GM12873 (cell line): ENCODE results near the gene HTATIP2.

Experiments used
- TF ChIP-seq, protein P1 (sequence below): IDR thresholded peaks from 2 replicates; pipeline ENCODE4 v1.5.1; 2012; ENCODE audit warnings: low read depth, mild to moderate bottlenecking, moderate library complexity, low read length, control low read depth; ENCODE audit not compliant: insufficient read depth; ENCODE audit errors: missing control alignments

HTATIP2 gene

DNA sequence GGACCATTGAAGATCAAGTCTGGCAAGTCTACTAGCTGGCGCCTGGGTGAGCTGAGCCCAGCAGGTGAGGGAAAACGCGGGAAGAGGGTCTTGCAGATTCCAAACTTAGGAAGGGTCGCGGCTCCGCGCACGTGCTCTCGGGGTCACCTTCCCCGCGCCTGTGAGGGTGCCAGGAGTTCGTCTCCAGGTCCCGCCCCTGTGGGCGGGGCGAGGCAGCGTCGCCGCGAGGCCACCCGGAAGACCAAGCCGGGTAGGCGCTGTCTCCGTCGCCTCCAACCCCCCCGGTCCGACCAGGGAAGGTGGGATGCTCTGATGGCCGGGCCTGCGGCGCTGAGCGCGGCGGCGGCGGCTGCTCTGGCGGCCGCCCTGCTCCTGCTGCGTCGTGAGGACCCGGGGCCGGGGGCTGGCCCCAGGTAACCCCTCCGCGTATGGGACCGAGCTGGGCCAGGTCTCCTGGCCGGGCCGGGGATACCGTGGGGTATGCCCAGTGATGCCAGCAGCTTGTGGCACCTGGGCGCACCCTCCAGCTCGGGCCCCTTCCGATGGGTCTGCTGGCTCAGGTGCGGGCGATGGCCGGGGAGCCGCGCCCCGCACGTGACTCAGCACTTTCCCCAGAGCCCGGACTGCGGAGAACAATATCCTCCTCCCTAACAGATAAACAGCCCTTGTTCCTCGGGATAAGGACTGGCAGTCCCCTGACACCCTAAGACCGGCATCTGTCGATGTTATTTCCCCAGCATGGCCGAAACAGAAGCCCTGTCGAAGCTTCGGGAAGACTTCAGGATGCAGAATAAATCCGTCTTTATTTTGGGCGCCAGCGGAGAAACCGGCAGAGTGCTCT is at the start of gene HTATIP2:
Gene HTATIP2 (plus strand): TSS at position 215 of the 841 bp plus-strand sequence. CDS start 524 bp downstream, at position 739.
- TF ChIP-seq, protein P1, sequence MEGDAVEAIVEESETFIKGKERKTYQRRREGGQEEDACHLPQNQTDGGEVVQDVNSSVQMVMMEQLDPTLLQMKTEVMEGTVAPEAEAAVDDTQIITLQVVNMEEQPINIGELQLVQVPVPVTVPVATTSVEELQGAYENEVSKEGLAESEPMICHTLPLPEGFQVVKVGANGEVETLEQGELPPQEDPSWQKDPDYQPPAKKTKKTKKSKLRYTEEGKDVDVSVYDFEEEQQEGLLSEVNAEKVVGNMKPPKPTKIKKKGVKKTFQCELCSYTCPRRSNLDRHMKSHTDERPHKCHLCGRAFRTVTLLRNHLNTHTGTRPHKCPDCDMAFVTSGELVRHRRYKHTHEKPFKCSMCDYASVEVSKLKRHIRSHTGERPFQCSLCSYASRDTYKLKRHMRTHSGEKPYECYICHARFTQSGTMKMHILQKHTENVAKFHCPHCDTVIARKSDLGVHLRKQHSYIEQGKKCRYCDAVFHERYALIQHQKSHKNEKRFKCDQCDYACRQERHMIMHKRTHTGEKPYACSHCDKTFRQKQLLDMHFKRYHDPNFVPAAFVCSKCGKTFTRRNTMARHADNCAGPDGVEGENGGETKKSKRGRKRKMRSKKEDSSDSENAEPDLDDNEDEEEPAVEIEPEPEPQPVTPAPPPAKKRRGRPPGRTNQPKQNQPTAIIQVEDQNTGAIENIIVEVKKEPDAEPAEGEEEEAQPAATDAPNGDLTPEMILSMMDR = no peak

DNA sequence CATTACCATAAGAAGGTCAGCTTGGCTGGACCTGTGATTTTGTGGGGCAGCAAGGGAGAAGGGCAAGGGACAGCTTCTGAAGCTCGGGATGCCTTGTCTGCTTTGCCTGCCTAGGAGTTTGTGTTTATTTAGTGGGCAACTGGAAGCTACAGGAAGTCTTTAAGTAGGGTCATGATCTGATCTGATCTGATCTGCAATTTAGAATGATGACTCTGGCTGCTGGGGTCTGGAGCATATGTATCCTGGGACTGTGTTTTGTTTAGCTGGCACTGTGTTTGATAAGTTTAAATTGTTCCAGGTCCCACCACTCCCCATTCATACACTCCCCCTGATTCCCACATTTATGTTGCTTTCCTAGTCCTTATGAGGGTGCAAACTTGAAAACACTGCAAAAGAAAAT is 47.7 kb upstream of the HTATIP2 start:
- TF ChIP-seq, protein P1 = no peak

DNA sequence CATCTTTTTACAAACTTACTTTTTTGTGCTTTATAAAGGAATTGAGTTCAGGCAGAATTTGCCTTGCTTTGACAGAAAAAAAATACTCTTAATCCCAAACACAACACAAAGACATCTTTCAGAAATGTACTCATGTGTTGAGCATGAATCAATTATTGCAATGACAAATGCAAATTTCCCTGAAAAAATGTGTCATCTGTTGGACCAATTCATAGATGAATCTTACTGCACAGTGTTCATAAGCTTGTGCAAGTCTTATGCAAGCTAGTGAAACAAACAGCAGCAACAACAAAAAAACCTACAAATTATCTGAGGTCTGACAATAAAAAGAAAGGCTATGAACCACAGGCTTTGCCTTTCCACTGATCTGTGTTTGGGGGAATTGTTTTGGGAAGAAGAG is 42.3 kb upstream of the HTATIP2 start:
- TF ChIP-seq, protein P1 = no peak

DNA sequence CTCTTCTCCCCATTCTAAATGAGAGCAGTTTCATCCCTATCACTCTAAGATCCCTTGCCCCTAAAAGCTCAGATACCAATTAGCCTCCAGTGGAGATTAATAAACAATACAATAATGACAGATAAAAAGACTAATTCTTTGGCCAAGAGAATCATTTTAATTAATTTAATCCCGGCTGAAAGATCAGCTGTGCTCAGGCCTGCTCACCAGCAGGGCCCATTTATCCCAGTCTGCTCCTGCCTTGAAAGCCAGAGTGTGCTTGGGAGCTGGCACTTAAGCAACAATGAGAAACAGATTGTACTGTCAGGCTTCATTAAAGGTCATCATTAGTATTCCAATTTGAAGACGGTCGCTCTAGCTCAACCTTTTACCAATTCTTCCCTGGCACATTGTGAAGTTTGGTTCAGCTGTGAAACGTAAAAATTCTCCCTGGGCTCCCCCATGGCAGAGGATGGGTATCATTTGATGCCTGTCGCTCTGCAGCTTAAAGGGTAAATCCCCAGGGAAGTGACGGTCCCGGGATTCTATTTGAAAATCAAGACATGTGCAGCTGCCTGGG is 36.1 kb upstream of the HTATIP2 start:
- TF ChIP-seq, protein P1 = no peak

DNA sequence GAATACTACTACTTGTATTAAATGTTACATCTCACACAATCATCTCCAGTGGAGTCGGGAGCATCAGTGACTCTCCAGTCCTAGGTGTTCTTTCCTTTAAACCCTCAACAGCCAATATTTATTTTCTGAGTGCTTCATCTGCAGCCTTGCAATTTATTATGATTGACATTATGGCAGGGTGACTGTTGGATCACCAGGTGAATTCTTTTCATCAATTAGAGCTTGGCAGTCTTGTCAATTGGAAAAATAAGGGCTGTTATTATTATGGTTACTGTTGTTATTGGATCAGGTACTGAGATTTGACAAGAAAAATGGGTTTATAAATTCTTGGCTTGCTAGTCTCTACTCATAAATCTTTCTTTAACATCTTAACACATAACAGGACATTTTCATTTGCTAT is 27.5 kb upstream of the HTATIP2 start:
- TF ChIP-seq, protein P1 = no peak

DNA sequence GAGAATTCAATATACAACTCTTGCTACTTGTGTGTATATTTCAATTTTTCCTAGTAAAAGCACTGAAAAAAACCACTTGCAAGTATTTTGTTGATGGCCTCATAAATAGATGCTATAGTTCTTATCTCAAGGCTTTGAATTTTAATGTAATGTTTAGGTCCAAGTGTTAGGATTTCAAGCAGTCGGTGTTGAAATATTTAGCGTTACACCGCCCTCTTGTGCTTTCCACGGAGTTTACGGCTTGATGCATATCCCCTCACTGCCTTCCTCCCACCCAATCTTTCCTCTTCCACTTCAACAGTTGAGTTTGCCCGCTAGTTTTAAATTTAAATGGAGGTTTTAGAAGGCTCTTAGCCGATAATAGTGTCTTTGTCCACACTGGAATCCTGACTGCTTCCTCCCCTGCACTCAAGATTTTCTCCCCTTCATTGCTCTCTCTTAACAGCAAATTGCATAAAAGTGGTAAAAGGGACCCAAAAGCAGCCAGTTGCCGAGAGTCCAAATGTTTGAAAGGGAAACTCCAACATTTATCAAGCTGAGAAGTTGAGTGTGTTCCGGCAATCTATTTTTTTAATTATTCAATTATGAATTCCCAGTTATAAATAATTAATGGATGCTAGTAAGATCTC is 25.9 kb upstream of the HTATIP2 start:
- TF ChIP-seq, protein P1 = peak; percentile 46
